Fibroblast of mammary gland (primary cell): Measurements from ENCODE around the gene CDH4.

Experiments used
- DNase-seq: peaks from one replicate; pipeline ENCODE4 v3.0.0-alpha.2; 2010; ENCODE audit warnings: low read depth
- H3K4me3 ChIP-seq: 2 replicates; pipeline ENCODE4 v1.5.1; 2011; ENCODE audit warnings: low read depth, mild to moderate bottlenecking, low read length, moderate library complexity; ENCODE audit not compliant: control insufficient read depth
- TF ChIP-seq, protein P1 (sequence below): conservative IDR thresholded peaks from 2 replicates; pipeline ENCODE4 v1.5.1; 2011; ENCODE audit warnings: low read depth, low read length, inconsistent platforms; ENCODE audit not compliant: control insufficient read depth, insufficient read depth

CDH4 gene

DNA sequence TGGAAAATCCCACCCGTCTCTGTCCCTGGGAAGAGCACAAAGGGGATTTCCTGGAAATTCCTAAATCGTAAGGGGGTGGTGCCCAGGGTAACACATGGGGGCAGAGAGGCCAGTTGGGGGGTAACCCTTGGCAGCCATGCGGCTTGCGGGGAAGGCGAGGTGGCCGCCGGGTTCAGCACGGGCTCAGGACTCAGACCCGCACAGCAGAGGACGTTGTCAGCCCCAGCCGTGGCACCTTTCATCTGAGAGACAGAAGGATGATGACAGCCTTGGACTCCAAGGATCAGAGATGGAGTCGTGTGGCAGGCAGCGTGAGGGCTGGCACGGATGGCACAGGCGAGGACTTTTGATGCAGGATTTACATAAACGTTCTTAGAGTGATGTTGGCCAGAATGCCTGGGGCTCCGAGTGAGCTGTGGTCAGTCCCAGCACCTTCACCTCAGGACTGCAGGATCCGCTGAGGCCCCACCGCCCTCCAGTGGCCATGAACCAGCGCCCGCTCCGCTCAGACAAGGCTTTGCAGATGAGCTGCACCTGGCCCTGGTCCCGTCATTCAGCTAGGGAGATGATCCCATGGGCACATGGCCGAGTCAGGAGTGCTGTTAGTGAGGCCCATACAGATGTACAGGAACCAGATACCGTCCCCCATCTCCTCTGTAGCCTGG is 623.3 kb downstream of the CDH4 start:
- no peak for DNase-seq
- H3K4me3 ChIP-seq, result no peak overlapping the region
- TF ChIP-seq, protein P1, sequence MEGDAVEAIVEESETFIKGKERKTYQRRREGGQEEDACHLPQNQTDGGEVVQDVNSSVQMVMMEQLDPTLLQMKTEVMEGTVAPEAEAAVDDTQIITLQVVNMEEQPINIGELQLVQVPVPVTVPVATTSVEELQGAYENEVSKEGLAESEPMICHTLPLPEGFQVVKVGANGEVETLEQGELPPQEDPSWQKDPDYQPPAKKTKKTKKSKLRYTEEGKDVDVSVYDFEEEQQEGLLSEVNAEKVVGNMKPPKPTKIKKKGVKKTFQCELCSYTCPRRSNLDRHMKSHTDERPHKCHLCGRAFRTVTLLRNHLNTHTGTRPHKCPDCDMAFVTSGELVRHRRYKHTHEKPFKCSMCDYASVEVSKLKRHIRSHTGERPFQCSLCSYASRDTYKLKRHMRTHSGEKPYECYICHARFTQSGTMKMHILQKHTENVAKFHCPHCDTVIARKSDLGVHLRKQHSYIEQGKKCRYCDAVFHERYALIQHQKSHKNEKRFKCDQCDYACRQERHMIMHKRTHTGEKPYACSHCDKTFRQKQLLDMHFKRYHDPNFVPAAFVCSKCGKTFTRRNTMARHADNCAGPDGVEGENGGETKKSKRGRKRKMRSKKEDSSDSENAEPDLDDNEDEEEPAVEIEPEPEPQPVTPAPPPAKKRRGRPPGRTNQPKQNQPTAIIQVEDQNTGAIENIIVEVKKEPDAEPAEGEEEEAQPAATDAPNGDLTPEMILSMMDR, result no peak

DNA sequence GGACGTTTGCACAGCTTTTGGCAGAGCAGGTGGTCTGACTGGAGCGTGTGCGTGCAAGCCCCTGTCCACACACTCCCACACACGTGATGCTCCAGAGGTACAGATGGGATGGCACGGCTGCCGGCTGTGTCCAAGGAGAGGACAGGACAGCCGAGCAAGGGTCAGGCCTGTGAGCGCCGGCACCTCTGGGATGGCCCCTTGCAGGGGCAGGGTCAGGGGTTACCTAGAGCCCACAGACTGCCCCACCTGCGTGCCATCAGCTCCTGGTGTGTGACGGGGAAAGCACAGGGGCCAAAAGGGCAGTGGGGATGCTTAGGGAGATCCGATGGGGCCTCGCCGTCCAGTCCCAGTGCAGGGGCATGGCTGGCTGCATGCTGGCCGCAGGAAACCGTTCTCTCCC is 623.9 kb downstream of the CDH4 start:
- no peak overlapping the region for H3K4me3 ChIP-seq
- TF ChIP-seq, protein P1, result no peak
- DNase-seq, result no peak

DNA sequence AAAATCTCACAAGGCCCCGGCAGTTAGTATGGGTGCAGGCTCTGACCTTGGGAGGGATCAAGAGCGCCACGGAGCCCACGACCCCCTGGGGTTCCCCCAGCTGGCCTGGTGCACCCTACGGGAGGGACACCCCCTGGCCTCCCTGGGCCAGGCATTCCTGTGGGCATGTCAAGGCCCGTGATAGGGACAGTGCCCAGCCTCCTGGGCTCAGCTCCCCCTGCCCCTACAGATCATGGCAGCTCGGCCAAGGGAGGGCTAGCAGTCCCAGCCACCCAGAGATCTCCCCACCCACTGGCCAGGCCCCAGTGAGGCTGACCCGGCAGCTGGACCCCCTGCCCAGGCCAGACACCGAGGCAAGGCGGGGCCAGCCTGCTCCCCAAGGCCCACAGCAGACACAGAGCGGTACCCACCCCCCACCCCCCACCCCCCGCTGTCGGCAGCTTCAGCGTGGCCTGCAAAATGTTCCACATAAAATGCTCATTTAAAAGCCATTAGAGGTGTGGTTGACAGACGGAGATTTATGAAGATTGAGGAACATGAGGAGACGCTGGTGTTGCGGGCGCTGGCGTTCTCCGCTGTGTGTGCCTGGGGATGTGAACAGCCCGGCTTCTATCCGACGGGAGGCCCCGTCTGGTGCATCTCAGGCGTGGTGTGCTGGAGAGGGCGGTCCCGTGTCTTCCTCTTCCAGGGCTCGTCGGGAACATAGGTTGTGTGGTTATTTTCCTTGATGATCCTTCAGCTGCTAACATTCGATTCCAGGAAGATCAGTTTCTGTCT is 625.1 kb downstream of the CDH4 start:
- no peak overlapping the region for H3K4me3 ChIP-seq
- no peak for DNase-seq
- TF ChIP-seq, protein P1, result no peak

DNA sequence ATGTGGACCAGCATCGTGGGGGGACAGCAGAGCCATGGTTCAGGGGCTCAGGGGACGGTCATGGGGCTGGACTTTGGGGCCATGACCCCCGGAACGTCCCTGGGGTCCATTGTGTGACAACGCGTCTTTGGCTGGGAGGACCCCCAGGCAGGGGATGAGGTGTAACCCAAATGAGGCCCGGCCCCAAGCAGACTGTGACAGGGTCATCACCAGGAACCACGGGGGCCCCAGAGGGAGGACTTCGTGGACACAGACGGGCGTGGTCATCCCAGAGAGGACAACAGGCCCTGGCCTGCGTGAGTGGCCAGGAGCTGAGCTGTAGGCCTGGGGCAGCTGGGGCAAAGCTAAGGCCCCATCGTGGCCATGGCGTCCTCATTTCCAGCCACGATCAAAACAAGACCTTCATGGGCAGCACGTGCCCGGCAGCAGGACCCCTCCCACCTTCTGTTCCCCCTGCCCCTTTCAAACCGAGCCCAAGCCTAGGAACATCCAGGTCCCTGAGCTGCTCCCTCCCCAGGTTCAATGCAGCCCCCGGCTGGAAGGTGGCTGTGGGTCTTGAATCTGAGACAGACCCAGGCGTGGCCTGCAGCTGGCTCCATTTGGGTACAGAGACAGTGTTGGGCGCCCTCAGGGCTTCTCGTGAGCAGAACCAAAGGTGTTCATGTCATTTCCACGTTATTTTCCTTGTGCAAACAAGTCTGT is 625.9 kb downstream of the CDH4 start:
- TF ChIP-seq, protein P1, result no peak
- no peak for DNase-seq
- no peak overlapping the region for H3K4me3 ChIP-seq

DNA sequence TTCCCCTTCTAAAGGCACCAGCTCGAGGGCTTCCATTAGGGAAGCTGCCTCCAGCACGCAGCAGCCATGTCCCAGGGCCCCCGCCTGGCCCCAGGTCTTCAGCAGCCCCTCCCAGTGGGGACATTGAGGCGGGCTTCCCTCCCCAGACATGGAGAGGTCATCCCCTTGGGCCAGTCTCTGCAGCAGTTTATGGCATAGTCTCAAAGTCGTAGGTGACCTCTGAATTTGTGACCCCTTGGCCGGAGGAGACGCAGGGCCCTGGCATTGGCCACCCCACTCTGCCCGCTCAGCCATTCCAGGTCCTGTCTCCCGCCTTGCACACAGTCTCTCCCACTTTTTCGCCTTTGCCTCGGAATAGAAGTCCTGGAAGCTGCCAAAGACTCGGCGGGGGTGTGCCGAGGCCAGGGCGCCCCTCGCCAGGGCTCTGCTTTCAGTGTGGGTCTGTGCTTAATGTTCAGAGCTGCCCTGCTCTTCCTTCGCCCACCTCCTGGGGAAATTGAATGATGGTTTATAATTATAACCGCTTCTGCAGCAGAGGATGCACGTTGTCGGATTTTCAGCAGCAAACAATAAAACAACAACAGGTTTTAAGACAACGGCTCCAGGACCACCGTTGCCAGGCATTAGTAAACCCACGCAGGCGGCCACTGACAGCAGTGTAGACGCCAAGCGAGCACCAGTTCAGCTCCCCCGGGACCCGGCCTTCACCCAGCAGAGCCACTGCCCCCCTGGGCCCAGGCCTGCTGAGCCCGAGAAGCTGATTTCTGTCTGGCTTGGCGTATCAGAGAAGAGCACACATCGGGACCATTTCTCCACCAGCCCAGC is 626.6 kb downstream of the CDH4 start:
- no peak overlapping the region for H3K4me3 ChIP-seq
- DNase-seq, result no peak
- TF ChIP-seq, protein P1, result no peak

DNA sequence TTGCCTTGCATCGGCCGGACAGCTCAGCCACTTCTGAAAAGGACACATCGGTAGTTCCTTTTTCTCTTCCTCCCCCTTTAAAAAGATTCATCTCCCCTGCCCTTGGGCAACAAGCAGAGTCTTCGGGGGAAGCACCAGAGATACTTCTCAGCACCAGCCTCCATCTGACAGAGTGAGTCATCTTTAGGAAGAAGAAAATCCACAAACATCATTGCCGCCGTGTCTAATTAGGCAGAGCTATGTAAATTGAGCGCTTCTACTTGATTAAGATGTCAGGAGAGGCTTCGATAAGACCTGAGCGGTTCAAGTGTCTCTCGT is 627.2 kb downstream of the CDH4 start:
- TF ChIP-seq, protein P1, result no peak
- no peak overlapping the region for H3K4me3 ChIP-seq

More for the DNA sequence above, 627.2 kb downstream of the CDH4 start:
- DNase-seq, result no peak
